ENCODE results near the gene HMOX2.

- TF ChIP-seq GATA2 (IDR thresholded peaks at IDR 0.05; ENCODE audit: low read depth, low read length) (no peak), GATA3 (IDR thresholded peaks at IDR 0.05; ENCODE audit: low read depth, low read length) (no peak)
Measured at GRCh38 chr16:4507588-4508345, 31.6 kb downstream of the HMOX2 start.
